HG03108 (cell line): Measurements from ENCODE around the gene NPY4R.
"Not testable (repeated sequence)": the region's sequence is repeated elsewhere in the genome, so short reads cannot be mapped to it uniquely, and the experiment has no call there.

Experiments
- ATAC-seq: cut with Tn5 transposase; IDR thresholded peaks from one replicate; pipeline ENCODE4 v1.9.1; 2021; ENCODE audit warnings: moderate library complexity; ENCODE audit not compliant: unreplicated experiment

NPY4R gene

GRCh38 chr10:46459579-46459978, 6.2 kb downstream of the NPY4R start:
- ATAC-seq, result not testable (repeated sequence)

DNA sequence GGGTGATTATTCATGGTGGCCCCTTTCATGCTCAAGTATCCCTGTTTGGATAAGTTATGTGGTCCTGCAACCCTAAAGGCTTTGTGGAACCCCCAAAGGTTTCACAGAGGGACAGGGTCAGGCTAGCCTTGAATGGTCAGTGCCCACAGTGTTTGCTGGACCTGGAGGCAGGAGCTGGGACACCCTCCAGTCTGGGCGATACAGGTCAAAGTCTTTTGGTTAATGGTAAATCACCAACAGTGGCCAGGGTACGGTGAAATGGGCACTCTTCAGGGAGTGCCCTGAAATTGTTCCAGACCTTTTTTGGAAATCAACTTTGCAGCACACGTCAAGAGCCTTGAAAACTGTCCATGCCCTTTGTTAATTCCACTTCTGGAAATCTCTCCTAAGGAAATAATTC, 8.7 kb downstream of the NPY4R start:
- ATAC-seq, result not testable (repeated sequence)

DNA sequence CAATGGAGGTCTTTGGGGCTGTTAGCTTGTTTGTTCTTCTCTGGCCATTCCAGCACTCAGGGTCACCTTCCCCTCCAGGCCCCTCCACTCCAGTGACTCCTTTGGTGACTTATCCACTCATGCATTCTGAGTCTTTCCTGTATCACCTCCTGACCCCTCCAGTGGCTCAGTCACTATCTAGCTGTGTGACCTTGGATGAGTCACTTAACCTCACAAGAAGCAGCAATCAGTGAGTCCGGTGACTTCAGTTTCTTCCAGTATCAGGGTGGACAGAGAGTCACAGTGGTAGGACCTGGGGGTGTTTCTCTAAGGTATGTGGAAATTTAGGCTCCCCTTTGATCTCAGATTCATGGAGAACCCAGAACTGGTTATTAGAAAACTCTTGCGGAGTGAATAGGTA, 9.8 kb downstream of the NPY4R start:
- not testable (repeated sequence) for ATAC-seq

DNA sequence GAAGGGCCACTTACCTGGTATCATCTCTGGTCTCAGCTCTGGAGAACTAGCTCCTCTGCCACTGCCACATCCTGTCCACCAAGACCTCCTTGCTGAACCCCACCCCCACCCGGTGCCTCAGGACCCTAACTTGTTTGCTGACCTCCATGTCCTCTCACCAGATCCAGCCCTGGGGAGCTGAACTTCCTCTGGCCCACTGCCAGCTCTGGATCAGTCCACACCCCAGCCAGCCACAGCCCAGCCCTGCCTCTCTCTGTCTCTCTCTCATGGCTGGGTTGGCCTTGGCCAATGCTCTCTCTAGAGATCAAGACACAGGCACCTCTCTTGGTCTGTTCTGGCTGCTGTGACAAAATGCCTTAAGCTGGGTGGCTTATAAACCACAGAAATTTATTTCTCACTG, 14.4 kb downstream of the NPY4R start:
- ATAC-seq, result not testable (repeated sequence)

GRCh38 chr10:46450829-46451228, 14.9 kb downstream of the NPY4R start:
- not testable (repeated sequence) for ATAC-seq

DNA sequence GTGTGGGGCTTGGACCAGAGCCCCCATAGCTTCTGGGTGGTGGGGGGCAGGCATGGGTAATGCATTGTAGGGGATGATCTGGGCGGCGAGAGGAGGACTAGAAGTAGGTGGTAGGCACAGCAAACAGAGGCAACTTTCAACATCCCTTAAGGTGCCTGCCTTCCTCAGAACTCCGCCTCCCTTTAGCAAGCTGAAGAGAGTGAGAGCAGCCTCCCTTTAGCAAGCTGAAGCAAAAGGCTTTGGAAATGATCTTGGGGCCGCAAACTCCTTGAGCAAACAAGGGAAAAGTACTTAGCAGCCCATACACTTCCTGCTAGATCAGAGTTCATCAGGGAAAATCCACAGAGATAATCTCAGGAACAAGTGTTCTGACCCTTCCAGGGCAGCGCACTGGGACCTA, 18.3 kb downstream of the NPY4R start:
- ATAC-seq, result not testable (repeated sequence)

DNA sequence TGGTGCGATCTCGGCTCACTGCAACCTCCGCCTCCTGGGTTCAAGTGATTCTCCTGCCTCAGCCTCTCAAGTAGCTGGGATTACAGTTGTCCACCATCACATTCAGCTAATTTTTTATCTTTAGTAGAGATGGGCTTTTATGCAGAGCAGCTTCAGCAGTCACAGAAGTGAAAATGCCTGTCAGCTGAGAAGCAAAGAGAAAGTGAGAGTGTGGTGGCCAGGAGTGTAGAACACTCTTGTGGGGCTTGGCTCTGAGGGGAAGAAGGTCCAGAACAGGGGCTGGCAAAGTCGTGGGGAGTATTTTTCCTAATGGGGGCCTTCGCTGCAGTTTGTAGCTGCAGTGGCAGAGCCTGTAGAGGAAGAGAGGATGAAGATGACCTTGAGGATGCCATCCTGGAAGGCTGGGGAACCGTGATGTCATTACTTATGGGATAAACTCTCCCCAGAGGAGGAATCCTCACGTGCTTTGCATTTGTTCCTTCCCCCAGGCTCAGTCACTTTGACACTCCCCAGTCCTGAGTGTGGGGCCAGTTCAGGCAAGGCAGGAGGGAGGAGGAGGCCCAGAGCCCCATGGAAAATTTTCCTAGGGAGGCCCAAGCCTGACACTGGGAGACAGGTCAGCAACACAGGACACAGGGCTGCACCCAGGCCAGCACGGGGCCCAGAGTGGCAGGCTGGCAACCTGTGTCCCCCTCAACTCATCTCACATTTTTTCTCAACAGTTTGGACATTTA, 20.2 kb downstream of the NPY4R start:
- ATAC-seq, result not testable (repeated sequence)

DNA sequence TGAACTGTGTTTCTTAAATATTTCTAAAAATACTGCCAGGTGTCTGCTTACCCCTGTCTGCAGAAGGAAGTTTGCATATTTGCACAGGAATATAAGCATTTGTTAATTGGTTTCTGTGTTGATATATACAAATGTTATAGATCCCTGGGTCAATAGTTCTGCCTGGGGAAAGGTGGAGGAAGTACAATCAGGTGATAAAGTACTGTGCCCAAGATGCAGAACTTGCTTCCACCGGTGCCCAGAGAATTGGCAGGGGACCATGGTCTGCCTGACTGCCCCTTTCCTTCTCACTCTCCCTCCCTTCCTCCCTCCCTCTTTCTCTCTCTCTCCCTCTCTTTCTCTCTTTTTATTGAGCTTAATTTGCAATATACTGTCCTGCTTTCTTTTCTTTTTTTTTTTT, 22.3 kb downstream of the NPY4R start:
- not testable (repeated sequence) for ATAC-seq

DNA sequence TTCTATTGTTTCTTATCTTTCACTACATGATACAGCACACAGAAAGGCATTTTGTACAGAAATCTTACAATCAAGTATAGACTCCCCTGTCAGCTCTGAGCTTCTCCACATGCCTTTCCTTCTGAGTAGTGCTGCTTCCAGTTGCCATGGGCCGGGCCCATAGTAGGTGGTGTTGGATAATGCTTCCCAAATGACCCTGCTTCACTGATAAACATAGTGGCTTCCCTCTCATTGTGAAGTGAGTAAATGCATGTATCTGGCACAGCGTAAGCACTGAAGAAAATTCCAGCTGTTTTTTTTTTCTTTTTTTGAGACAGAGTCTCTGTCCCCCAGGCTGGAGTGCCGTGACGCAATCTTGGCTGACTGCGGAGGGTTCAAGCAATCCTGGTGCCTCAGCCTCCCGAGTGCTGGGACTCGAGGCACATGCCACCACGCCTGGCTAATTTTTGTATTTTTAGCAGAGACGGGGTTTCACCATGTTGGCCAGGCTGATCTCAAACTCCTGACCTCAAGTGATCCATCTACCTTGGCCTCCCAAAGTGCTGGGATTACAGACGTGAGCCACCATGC, 23.0 kb downstream of the NPY4R start:
- ATAC-seq, result not testable (repeated sequence)

DNA sequence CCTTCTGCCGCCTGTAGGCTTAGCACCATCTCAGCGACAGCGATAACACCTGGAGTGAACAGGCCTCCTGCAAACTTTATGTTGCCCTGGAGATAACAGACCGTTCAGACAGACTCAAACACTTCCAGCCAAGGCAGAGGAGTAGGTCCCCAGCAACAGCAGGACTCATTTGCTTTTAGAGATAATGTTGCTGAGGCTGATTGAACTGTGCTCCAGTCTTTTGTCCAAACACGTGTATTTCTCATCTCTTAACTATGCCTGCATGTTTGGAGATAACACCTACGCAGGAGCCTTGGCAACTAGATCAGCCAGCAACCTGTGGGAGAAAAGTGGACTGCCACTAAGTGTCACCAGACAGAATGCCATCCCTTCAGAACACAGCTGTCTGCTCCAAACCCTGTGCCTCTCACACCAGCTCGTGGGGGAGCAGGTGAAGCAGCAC, 23.9 kb downstream of the NPY4R start:
- not testable (repeated sequence) for ATAC-seq

DNA sequence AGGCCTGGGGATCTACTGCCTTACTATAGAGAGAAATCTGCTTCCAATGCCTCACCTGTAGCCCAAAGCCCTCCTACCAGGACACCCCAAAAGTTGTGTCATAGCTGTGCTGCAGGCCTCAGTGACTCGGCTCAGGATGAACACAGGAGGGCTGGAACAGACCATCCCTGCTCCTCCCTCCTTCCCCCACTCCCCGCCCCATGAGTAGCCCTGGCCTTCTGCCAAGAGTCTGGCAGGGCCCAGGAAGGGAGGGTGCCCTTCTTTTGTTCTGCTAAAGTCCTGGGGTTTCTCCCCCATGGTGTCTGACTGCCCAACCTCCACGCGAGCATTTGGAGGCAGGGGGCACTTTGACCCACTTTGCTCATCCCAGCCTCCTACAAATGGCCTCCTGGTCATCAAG, 24.8 kb downstream of the NPY4R start:
- not testable (repeated sequence) for ATAC-seq

- not testable (repeated sequence) for ATAC-seq
Observed at GRCh38 chr10:46423550-46423949, 42.2 kb downstream of the NPY4R start.

DNA sequence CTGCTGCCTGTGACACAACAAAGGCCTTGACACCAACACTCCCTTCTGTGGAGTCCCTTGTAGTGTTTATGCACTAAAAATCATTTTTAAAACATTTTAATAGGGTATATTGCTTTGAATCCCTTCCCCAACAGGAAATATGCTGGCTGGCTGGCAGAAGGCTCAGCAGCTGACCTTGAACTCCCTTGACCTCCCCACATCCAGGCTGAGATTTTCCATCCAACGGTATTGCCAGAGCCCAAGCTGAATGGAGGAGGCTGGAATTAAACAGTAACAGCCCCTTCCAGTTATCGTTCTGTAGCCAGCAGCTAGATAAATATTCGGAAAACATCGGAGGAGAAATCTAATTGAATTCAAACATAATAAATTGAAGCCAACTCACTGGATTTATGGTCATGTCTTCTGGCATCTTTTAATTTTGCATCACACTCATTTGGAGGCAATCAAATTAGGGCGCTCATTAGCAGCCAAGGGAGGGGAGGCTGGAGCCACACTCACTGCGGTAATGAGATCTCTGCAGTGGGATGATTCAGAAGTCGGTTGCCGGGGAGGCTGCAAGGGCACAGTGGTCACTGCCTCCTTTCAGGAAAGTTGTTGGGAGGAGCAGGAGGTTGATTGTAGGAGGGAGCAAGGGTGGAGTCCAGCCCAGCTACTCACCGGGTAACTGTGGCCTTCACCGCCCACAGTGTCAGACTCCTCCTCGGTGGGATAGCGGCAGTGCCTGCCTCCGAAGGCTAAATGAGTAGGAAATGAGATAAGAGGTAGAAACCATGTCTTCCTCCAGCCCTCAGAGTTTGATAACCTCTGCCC, 46.0 kb downstream of the NPY4R start:
- not testable (repeated sequence) for ATAC-seq

DNA sequence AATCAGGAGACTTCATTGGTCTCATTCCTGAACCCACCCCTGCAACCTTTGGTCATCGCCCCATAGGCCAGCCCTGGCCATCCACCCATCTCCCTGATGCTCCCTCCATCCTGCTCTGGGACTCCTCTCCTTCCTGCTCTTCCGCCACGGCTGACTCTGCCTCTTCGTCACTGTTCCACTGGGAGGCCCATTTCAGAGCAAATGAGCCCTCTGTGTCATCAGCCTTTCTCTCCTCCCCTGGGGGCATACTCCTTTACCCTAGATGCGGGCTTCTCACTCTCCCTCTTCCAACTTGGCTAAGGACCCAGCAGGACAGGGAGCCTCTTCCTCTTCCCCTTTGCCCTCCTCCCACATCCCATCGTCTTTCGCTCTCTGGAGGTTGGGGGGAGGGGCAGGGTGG, 47.5 kb downstream of the NPY4R start:
- ATAC-seq, result not testable (repeated sequence)

DNA sequence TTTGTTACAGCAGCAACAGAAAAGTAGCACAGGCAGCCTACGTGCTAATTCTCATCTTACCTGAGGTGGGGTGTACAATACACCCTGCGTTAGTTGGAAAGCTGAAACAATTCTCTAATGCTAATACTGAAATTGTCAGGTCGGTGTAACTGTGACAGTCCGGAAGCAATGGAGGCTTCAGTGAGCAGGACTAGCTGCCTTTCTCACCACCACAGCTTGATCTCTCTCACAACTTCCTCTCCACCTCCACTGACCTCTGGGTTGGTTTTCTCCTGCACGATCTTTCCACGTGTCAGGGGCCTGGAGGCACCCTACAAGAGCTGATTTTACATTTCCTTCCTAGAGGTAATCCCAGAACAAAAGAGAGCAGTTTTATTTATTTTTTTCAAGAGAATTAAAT, 50.5 kb downstream of the NPY4R start:
- not testable (repeated sequence) for ATAC-seq

DNA sequence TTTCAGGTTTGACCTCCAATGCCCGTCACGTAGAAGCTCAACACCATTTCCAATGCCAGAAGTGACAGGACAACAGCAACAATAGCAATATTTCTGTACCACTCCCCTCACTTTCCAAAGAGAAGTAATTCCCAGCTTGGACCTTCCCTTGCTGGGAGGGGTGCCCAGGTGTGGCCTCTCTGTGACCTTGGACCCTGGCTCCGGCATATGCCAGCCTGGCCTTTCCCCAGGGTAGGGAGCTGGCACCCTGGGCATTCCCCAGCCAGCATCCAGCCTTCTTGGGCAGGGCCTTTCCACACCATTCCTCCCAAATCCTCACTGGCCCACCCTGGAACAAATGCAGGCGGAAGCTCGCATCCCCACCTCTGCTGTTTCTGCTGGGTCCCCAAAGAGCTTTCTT, 53.1 kb downstream of the NPY4R start:
- ATAC-seq, result not testable (repeated sequence)

DNA sequence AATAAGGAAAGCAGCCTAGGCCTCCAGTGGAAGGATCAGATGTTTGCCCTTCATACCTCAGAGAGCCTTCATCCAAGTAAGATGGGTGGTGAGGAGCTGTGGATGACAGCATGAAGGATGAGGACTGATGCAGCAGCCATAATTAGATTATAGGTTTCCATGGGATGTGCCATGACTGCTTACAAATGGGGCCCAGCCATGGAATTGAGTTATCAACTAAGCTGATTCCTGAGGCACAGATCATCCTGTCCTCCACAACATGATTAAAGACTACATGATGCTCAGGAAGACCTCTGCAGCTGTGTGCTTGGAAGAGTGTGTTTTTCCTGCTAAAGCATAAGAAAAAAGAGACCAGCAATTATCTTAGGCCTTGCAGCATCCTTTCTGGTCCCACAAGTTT, 54.6 kb downstream of the NPY4R start:
- not testable (repeated sequence) for ATAC-seq
